Motor neuron (in vitro differentiated cells): ENCODE results near the gene PTGR3. TPM values are rescaled to one million over a fixed set of nuclear protein-coding genes. Genes with fewer than 3 reads are reported as not detected.
A peak's percentile ranks its signal among the peaks of the same experiment; 100 is the strongest.

Source experiments
- ATAC-seq, 8 experiments: fragments of 200-7000 bp; cut with Tn5 transposase; replicated peaks in 6 of 8; 2 replicates each; pipeline ENCODE4 v1.8.0; 2021; ENCODE audit warnings: mild to moderate bottlenecking in 8 of 8, moderate library complexity in 8 of 8
- H3K27ac ChIP-seq, 2 donors: fragments of 250-450 bp; sonication (Bioruptor Pico); 2 replicates each; pipeline ENCODE4 v1.9.0; 2021; ENCODE audit warnings: antibody characterized with exemption in 2 of 2, mild to moderate bottlenecking in 2 of 2, moderate library complexity in 1 of 2
- H3K4me1 ChIP-seq, 2 donors: fragments of 250-450 bp; sonication (Bioruptor Pico); replicated peaks in 1 of 2; 2 replicates each; pipeline ENCODE4 v1.6.1; 2021; ENCODE audit warnings: antibody characterized with exemption in 2 of 2, mild to moderate bottlenecking in 2 of 2, moderate library complexity in 1 of 2
- H3K4me3 ChIP-seq, 5 donors: fragments of 250-450 bp; sonication (Bioruptor Pico); 2 replicates each; pipeline ENCODE4 v1.9.0; 2021; ENCODE audit warnings: antibody characterized with exemption in 5 of 5, mild to moderate bottlenecking in 5 of 5, moderate library complexity in 4 of 5
- WGBS, 10 experiments: fragments of 450-650 bp; shearing (Covaris generic); methylation state at CpG; one replicate each; pipeline ENCODE4 v1.0.0; 2022; 5-methylcytosine and 5-hydroxymethylcytosine counted together
- in situ Hi-C, 9 experiments: fragments of 400-800 bp; cut with MboI; loops; one replicate each; pipeline ENCODE4 v1.15.0; 2021; ENCODE audit warnings: low sequenced_read_pairs in 9 of 9, low pct_unique_long_range_greater_than_20kb in 2 of 9; ENCODE audit not compliant: unreplicated experiment in 9 of 9
- total RNA-seq, 8 experiments: library from RNA; unstranded; fragments of 300-600 nt; gene quantifications; 2 replicates each; pipeline versions ENCODE4 v1.2.3 to v1.2.4, GENCODE V29; 2022

The PTGR3 gene
- total RNA-seq, 8 experiments from 2014 or later = 9.0 to 41.9 (median 25.4) TPM

DNA sequence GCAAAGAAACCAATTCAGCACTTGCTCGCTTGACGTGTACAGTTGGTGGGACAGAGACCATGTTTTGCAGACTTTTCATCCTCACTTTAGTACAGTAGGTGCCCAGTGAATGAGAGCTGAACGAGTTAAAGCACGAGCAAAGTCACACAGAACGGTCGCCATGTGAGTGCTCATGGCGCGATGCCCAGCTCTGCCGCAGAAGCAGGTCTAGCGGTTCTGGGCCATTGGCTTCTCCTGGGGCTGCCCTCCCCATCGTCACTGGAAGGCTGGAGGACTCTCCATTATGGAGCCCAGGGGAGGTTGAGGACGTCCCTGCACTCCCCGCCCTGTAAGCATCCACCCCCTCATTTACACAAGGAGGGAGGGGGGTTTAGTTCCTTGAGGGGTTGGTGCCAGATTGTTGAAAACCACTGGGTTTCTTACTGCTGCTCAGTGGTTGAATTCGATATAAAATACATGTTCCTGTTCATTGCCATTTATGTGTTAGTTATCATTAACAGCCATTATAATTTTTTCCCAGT, 24.9 kb downstream of the PTGR3 start:
- H3K4me3 ChIP-seq = no peak overlapping the region
- no peaks in the 10 kb centered on the region for H3K4me1 ChIP-seq
- ATAC-seq = no peak
- H3K27ac ChIP-seq = no peak overlapping the region
- in situ Hi-C loops = loop anchor here in 1 of 9 experiments (25.0 kb wide), 1 partner anchor 522 kb away; no protein-coding TSS in a partner anchor
- WGBS, 10 experiments = 69 to 100% (median 94%) methylated on average over 2 to 10 of the region's 14 CpGs; no CpG with 5 or more reads in 3 of the 10 experiments

DNA sequence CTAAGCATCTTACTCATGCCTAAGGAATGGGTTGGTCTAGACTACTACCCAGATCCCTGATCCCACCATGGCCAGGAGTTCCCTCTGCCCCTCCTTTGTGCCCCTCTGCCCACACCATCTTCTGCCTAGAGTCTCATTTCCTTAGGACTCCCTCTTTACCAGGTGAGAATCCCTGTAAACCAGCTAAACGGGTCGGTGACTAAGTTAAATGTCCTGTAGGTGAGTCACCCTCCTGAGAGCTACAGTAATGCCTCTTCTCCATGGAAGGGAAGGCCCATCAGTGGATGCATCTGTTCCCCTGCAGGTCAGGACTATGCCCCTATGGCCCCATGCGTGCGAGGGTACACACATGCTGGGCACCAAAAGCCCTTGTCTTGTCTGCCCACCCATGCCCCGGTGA, 25.4 kb downstream of the PTGR3 start:
- Histone ChIP-seq H3K4me3 (no peak overlapping the region), H3K27ac (no peak overlapping the region), H3K4me1 (no peaks in the 10 kb centered on the region)
- in situ Hi-C loops = loop anchor here in 1 of 9 experiments (25.0 kb wide), 1 partner anchor 521 kb away; no protein-coding TSS in a partner anchor
- ATAC-seq = no peak
- WGBS, 10 experiments = 80 to 100% (median 85%) methylated on average over 1 to 3 of the region's 5 CpGs; no CpG with 5 or more reads in 6 of the 10 experiments

- Histone ChIP-seq H3K4me3 (no peak overlapping the region), H3K27ac (no peak overlapping the region), H3K4me1 (no peaks in the 10 kb centered on the region)
- in situ Hi-C loops = loop anchor here in 1 of 9 experiments (25.0 kb wide), 1 partner anchor 518 kb away; no protein-coding TSS in a partner anchor
- no peak for ATAC-seq
- WGBS, 10 experiments = 68 to 100% (median 92%) methylated on average over 2 to 12 of the region's 13 CpGs
These were observed 28.9 kb downstream of the PTGR3 start for GRCh38 chr18:75179819-75180600.

GRCh38 chr18:75178376-75178775, 30.6 kb downstream of the PTGR3 start:
- in situ Hi-C loops = loop anchor here in 1 of 9 experiments (25.0 kb wide), 1 partner anchor 516 kb away; no protein-coding TSS in a partner anchor
- ATAC-seq = no peak
- H3K27ac ChIP-seq = no peak overlapping the region
- no peaks in the 10 kb centered on the region for H3K4me1 ChIP-seq
- H3K4me3 ChIP-seq = no peak overlapping the region
- WGBS, 10 experiments = 38 to 100% (median 95%) methylated on average over 1 to 10 of the region's 11 CpGs; no CpG with 5 or more reads in 4 of the 10 experiments

DNA sequence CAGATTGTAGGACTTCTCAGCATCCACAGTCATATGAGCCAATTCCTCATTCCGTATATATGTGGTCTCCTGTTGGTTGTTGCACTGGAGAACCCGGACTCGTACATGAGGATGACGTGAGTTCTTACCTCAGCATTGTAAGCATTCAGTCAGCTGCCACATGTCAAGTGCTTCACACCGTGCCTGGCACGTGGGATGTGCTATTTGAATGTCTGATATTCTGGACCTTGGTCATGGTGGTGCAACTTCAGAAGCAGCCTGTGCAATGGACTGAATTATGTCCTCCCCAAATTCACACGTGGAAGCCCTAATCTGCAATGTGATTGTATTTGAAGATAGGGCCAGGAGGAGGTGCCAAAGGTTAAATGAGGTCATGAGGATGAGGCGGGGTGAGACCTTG, 32.1 kb downstream of the PTGR3 start:
- no peaks in the 10 kb centered on the region for H3K4me1 ChIP-seq
- no peak overlapping the region for H3K27ac ChIP-seq
- in situ Hi-C loops = loop anchor here in 1 of 9 experiments (25.0 kb wide), 1 partner anchor 515 kb away; no protein-coding TSS in a partner anchor
- WGBS, 10 experiments = 40 to 100% (median 88%) methylated on average over 2 to 5 of the region's 8 CpGs; no CpG with 5 or more reads in 4 of the 10 experiments
- no peak for ATAC-seq
- no peak overlapping the region for H3K4me3 ChIP-seq

- WGBS, 10 experiments = 43 to 89% (median 82%) methylated on average over 1 to 4 of the region's 4 CpGs; no CpG with 5 or more reads in 4 of the 10 experiments
- Histone ChIP-seq H3K27ac (no peak overlapping the region), H3K4me3 (no peak overlapping the region), H3K4me1 (peaks cover 4 to 8% of the 10 kb centered on the region in 2 donors)
- ATAC-seq = no peak
- in situ Hi-C loops = no loop called here
These were observed 35.2 kb downstream of the PTGR3 start for GRCh38 chr18:75173738-75174137.

- ATAC-seq = no peak
- H3K4me3 ChIP-seq = no peak overlapping the region
- H3K27ac ChIP-seq = no peak overlapping the region
- in situ Hi-C loops = no loop called here
- H3K4me1 ChIP-seq = peaks cover 4 to 11% of the 10 kb centered on the region in 2 donors
- WGBS, 10 experiments = 36 to 86% (median 64%) methylated on average over 1 to 5 of the region's 5 CpGs; no CpG with 5 or more reads in 3 of the 10 experiments
These were observed 35.9 kb downstream of the PTGR3 start for GRCh38 chr18:75173125-75173432.

GRCh38 chr18:75172299-75173124, 36.4 kb downstream of the PTGR3 start:
- H3K4me3 ChIP-seq = no peak overlapping the region
- WGBS, 10 experiments = 69 to 100% (median 87%) methylated on average over 2 to 14 of the region's 17 CpGs; no CpG with 5 or more reads in 1 of the 10 experiments
- peaks cover 4 to 11% of the 10 kb centered on the region in 2 donors for H3K4me1 ChIP-seq
- in situ Hi-C loops = no loop called here
- no peak for ATAC-seq
- no peak overlapping the region for H3K27ac ChIP-seq

- no peak overlapping the region for H3K27ac ChIP-seq
- WGBS, 10 experiments = 77 to 100% (median 96%) methylated on average over 1 to 11 of the region's 11 CpGs
These were observed 38.0 kb downstream of the PTGR3 start for GRCh38 chr18:75170916-75171315.

DNA sequence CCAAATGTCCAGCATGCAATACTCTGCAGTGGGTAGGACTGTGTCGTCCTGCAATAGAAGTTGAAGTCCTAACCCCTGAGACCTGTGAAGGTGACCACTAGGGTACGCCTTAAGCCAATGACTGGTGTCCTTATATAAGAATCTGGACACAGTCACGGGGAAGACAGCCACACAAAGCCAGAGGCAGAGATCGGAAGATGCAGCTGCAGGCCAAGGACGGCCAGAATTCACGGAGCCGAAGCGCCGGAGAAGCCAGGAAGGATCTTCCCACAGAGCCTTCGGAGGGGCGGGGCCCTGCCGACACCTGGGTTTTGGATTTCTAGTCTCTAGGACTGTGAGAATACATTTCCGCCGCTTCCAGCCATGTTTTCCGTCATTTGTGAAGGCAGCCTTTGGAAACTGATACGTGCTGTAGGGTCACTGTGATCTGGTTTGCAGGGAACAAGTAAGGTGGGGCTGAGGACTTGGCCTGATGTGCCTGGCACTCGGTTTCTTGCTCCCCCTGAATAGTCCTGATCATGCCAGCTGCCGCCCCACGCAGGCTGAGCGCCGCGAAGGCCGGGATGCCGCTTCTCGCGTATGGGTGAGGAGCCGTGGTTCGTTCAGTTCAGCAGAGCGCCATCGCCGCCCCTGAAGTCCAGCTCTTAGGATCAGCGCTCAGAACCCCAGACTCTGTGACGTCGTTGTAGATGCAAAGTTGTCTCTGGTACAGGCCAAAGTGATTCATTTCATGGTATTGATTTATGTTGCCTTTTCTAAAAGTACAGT, 38.7 kb downstream of the PTGR3 start:
- Histone ChIP-seq H3K4me1 (peaks cover 4 to 11% of the 10 kb centered on the region in 2 donors), H3K27ac (no peak overlapping the region), H3K4me3 (no peak overlapping the region)
- in situ Hi-C loops = no loop called here
- no peak for ATAC-seq
- 76 to 100% (median 93%) methylated on average over 2 to 29 of the region's 34 CpGs; no CpG with 5 or more reads in 3 of the 10 experiments for WGBS, 10 experiments

More at GRCh38 chr18:75170916-75171315, 38.0 kb downstream of the PTGR3 start:
- Histone ChIP-seq H3K4me1 (peaks cover 4 to 11% of the 10 kb centered on the region in 2 donors), H3K4me3 (no peak overlapping the region)
- ATAC-seq = no peak
- in situ Hi-C loops = no loop called here

DNA sequence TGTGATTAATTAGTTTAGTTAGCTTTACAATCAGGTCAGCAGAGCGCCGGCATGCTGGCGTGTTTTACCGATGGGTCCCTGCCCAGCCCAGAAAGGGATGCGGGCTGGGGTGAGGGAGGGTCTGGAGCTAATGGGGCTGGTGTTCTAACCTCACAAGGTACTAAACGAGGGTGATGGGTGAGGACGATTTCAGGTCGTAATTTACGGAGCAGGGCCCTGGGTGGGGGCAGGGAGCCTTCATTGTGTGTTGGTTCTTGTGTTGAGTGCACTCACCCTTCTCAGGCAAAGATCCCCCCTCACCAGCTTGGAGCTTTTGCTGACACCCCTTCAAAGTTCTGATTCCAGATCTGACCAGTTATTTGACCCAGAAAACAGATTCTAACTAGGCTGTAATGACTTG, 39.5 kb downstream of the PTGR3 start:
- no peak for ATAC-seq
- in situ Hi-C loops = no loop called here
- 10 to 100% (median 95%) methylated on average over 1 to 5 of the region's 9 CpGs; no CpG with 5 or more reads in 4 of the 10 experiments for WGBS, 10 experiments
- peaks cover 4 to 11% of the 10 kb centered on the region in 2 donors for H3K4me1 ChIP-seq
- no peak overlapping the region for H3K4me3 ChIP-seq
- no peak overlapping the region for H3K27ac ChIP-seq

- ATAC-seq = peak in 5 of 8 experiments; percentile 24 to 71 (median 54)
- 8 to 100% (median 73%) methylated on average over 1 to 7 of the region's 7 CpGs; no CpG with 5 or more reads in 2 of the 10 experiments for WGBS, 10 experiments
- in situ Hi-C loops = no loop called here
- Histone ChIP-seq H3K4me3 (no peak overlapping the region), H3K27ac (no peak overlapping the region), H3K4me1 (peaks cover 4 to 11% of the 10 kb centered on the region in 2 donors)
These were observed 40.3 kb downstream of the PTGR3 start for GRCh38 chr18:75168619-75169018.
